ENCODE results near the gene AKR1B15.

DNA sequence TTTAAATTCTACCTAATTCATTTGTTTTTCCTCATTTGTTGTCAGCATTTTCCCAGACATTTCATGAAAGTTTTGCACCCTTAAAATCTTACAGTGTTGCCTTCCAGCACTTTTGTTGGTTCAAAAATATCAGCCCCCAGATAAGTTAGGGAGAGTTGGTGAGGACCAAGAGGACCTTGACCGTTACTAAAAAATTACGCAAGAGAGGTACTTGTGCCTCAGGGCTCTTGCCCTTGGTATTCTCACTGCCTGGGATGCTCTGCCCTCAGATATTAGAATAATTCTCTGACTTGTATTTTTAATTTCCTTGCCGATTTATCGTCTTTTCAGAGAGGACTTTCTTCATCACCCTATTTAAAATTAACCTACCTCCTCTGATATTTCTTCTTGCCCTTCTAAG, 3.5 kb upstream of the AKR1B15 start:
- TF ChIP-seq, protein P1, sequence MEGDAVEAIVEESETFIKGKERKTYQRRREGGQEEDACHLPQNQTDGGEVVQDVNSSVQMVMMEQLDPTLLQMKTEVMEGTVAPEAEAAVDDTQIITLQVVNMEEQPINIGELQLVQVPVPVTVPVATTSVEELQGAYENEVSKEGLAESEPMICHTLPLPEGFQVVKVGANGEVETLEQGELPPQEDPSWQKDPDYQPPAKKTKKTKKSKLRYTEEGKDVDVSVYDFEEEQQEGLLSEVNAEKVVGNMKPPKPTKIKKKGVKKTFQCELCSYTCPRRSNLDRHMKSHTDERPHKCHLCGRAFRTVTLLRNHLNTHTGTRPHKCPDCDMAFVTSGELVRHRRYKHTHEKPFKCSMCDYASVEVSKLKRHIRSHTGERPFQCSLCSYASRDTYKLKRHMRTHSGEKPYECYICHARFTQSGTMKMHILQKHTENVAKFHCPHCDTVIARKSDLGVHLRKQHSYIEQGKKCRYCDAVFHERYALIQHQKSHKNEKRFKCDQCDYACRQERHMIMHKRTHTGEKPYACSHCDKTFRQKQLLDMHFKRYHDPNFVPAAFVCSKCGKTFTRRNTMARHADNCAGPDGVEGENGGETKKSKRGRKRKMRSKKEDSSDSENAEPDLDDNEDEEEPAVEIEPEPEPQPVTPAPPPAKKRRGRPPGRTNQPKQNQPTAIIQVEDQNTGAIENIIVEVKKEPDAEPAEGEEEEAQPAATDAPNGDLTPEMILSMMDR (conservative IDR thresholded peaks at IDR 0.05; ENCODE audit: low read depth in 2 of 2) = no peak
- no peak for TF ChIP-seq EZH2phosphoT487 (IDR thresholded peaks at IDR 0.05; ENCODE audit: unreplicated experiment)
- TF ChIP-seq POLR2AphosphoS5 (IDR thresholded peaks at IDR 0.05; ENCODE audit: low read depth) = no peak
- no peak for TF ChIP-seq EZH2 (IDR thresholded peaks at IDR 0.05; ENCODE audit: low read depth, unreplicated experiment)
- no peak for TF ChIP-seq CREB1 (CRISPR knock-in tag; IDR thresholded peaks at IDR 0.05; ENCODE audit: low read depth)
- no peak for TF ChIP-seq ZNF114 (CRISPR knock-in tag; IDR thresholded peaks at IDR 0.05)
- TF ChIP-seq, protein P2, sequence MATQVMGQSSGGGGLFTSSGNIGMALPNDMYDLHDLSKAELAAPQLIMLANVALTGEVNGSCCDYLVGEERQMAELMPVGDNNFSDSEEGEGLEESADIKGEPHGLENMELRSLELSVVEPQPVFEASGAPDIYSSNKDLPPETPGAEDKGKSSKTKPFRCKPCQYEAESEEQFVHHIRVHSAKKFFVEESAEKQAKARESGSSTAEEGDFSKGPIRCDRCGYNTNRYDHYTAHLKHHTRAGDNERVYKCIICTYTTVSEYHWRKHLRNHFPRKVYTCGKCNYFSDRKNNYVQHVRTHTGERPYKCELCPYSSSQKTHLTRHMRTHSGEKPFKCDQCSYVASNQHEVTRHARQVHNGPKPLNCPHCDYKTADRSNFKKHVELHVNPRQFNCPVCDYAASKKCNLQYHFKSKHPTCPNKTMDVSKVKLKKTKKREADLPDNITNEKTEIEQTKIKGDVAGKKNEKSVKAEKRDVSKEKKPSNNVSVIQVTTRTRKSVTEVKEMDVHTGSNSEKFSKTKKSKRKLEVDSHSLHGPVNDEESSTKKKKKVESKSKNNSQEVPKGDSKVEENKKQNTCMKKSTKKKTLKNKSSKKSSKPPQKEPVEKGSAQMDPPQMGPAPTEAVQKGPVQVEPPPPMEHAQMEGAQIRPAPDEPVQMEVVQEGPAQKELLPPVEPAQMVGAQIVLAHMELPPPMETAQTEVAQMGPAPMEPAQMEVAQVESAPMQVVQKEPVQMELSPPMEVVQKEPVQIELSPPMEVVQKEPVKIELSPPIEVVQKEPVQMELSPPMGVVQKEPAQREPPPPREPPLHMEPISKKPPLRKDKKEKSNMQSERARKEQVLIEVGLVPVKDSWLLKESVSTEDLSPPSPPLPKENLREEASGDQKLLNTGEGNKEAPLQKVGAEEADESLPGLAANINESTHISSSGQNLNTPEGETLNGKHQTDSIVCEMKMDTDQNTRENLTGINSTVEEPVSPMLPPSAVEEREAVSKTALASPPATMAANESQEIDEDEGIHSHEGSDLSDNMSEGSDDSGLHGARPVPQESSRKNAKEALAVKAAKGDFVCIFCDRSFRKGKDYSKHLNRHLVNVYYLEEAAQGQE (IDR thresholded peaks at IDR 0.05; ENCODE audit: unreplicated experiment) = no peak
- TF ChIP-seq ZNF331 (CRISPR knock-in tag; IDR thresholded peaks at IDR 0.05; ENCODE audit: low read depth) = no peak
- TF ChIP-seq NANOG (IDR thresholded peaks at IDR 0.05; ENCODE audit: borderline replicate concordance) = no peak
